Breast epithelium (tissue), 4 donors: ENCODE data around the gene SYT14. TPM values are rescaled to one million over a fixed set of nuclear protein-coding genes. Genes with fewer than 3 reads are reported as not detected.

Source experiments
- DNase-seq, 2 donors: peaks; one replicate each; pipeline ENCODE4 v3.0.0-alpha.2; 2019; ENCODE audit warnings: low spot score in 2 of 2
- H3K27ac ChIP-seq, 2 donors: fragments of 200-600 bp; sonication (generic) in 1 of 2; one replicate each; pipeline ENCODE4 v1.5.1; 2016 to 2019; ENCODE audit warnings: mild to moderate bottlenecking in 1 of 2
- H3K27me3 ChIP-seq, 2 donors: fragments of 200-600 bp; sonication (generic) in 1 of 2; one replicate each; pipeline versions ENCODE4 v1.5.1 to v1.6.0; 2017 to 2019; ENCODE audit warnings: control low read depth in 1 of 2, mild to moderate bottlenecking in 1 of 2
- H3K36me3 ChIP-seq: fragments of 200-600 bp; one replicate; pipeline ENCODE4 v1.5.1; 2019
- H3K4me1 ChIP-seq, 2 donors: fragments of 200-600 bp; sonication (generic); one replicate each; pipeline ENCODE4 v1.5.1; 2016 to 2019; ENCODE audit warnings: control low read depth in 1 of 2
- H3K4me3 ChIP-seq, 3 donors: fragments of 200-600 bp; sonication (generic); 1 replicate in 2 of 3; 2 replicates in 1 of 3; pipeline ENCODE4 v1.5.1; 2016 to 2019; ENCODE audit warnings: mild to moderate bottlenecking in 3 of 3, moderate library complexity in 2 of 3
- H3K9me3 ChIP-seq, 2 donors: fragments of 200-600 bp; sonication (generic) in 1 of 2; one replicate each; pipeline ENCODE4 v1.5.1; 2016 to 2019; ENCODE audit warnings: control low read depth in 1 of 2
- POLR2A ChIP-seq: fragments of 450-650 bp; IDR thresholded peaks from one replicate; pipeline ENCODE4 v1.6.1; 2016; ENCODE audit warnings: antibody characterized with exemption, mild to moderate bottlenecking, moderate library complexity
- POLR2AphosphoS5 ChIP-seq, 3 donors: sonication (generic); formaldehyde crosslinking; IDR thresholded peaks; one replicate each; pipeline ENCODE4 v1.6.1; 2017; ENCODE audit warnings: antibody characterized with exemption in 3 of 3
- intact Hi-C: fragments of 100-400 bp; cut with DNase I; formaldehyde crosslinking; loops from one replicate; pipeline ENCODE4 v1.15.1; 2023; ENCODE audit warnings: low total_unique reads
- total RNA-seq, 3 donors: library from RNA; depleted of rRNA; stranded (reverse); fragments of >200 nt; gene quantifications; one replicate each; pipeline ENCODE4 v1.1.0, GENCODE V29; 2016
- TF ChIP-seq, protein P1 (sequence below), 3 donors: fragments of 450-650 bp; IDR thresholded peaks; one replicate each; pipeline ENCODE4 v1.5.1; 2016 to 2017; ENCODE audit warnings: antibody characterized with exemption in 3 of 3, mild to moderate bottlenecking in 3 of 3, moderate library complexity in 3 of 3

The SYT14 gene
- total RNA-seq, 3 donors from 2014 or later, result 0.73 TPM; not detected in 2

DNA sequence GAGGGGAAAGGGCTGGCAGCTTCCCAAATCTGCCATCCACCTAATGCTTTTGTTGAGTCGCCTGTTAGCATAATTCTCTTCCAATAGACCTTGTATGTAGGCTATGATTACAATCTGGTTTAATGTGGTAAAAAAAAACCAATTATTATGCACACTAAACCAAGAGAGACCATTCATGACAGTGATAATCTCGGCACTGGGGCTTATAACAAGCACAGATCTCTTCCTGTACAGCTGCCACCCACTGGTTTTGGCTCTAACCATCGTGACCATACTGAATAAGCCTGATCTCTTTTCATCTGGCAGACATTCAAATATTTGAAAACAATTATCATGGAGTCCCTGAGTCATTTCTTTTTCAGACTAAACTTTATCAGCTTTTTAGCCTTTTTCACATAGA lies 12.0 kb upstream of the SYT14 start:
- no peaks in the 10 kb centered on the region for H3K4me1 ChIP-seq
- intact Hi-C loops, result no loop called here
- H3K27ac ChIP-seq, result no peak overlapping the region
- no peak for DNase-seq
- H3K36me3 ChIP-seq, result no peaks in the 10 kb centered on the region
- no peaks in the 10 kb centered on the region for H3K9me3 ChIP-seq
- no peak overlapping the region for H3K4me3 ChIP-seq
- no peaks in the 10 kb centered on the region for H3K27me3 ChIP-seq
- TF ChIP-seq, protein P1, sequence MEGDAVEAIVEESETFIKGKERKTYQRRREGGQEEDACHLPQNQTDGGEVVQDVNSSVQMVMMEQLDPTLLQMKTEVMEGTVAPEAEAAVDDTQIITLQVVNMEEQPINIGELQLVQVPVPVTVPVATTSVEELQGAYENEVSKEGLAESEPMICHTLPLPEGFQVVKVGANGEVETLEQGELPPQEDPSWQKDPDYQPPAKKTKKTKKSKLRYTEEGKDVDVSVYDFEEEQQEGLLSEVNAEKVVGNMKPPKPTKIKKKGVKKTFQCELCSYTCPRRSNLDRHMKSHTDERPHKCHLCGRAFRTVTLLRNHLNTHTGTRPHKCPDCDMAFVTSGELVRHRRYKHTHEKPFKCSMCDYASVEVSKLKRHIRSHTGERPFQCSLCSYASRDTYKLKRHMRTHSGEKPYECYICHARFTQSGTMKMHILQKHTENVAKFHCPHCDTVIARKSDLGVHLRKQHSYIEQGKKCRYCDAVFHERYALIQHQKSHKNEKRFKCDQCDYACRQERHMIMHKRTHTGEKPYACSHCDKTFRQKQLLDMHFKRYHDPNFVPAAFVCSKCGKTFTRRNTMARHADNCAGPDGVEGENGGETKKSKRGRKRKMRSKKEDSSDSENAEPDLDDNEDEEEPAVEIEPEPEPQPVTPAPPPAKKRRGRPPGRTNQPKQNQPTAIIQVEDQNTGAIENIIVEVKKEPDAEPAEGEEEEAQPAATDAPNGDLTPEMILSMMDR (IDR thresholded peaks at IDR 0.05), result no peak

DNA sequence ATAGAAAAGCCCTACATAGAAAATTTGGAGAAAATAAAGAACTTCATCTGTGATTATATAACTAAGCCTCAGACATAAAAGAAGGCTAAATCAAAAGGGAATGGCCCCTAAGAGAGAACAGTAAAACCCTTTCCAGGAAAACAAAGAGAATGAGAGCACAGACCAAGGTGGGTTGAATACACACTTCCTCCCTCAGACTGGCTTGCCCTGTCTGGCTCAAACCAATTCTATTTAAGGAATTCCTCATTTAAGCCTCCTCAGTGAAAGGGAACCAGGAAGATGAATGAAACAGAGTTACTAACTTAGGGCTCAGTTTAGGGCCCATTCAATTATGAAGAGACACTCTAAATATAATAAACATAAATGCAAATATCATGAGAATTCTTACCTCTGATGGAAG lies 10.6 kb upstream of the SYT14 start:
- Histone ChIP-seq H3K27ac (no peak overlapping the region), H3K4me1 (no peaks in the 10 kb centered on the region), H3K9me3 (no peaks in the 10 kb centered on the region), H3K27me3 (peaks cover 0 to 3% of the 10 kb centered on the region in 2 donors), H3K36me3 (no peaks in the 10 kb centered on the region), H3K4me3 (no peak overlapping the region)
- DNase-seq, result no peak
- TF ChIP-seq POLR2AphosphoS5 (IDR thresholded peaks at IDR 0.05) (no peak), POLR2A (no peak)
- TF ChIP-seq, protein P1 (IDR thresholded peaks at IDR 0.05), result no peak
- intact Hi-C loops, result no loop called here

DNA sequence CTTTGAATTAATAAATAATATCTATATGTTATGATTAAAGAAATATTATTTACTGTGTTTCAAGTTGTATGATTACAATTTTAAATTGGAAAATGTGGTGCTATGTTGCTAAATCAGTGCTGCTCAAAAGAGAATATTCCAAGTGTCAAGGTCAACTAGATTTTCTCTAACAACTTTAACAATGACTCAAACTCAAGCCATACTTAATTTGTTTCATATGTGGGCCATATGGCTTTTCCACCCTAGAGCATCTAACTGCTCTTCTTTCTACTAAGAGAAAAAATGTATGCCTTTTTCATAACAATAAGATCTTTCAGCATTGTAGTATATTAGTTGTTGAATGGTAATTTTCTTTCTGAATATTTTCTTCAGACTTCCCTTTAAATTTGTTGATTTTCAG lies 8.3 kb upstream of the SYT14 start:
- Histone ChIP-seq H3K4me1 (no peaks in the 10 kb centered on the region), H3K4me3 (no peak overlapping the region), H3K27ac (no peak overlapping the region), H3K27me3 (peaks cover 0 to 5% of the 10 kb centered on the region in 2 donors), H3K9me3 (no peaks in the 10 kb centered on the region), H3K36me3 (no peaks in the 10 kb centered on the region)
- intact Hi-C loops, result no loop called here
- TF ChIP-seq POLR2A (no peak), POLR2AphosphoS5 (IDR thresholded peaks at IDR 0.05) (no peak)
- TF ChIP-seq, protein P1 (IDR thresholded peaks at IDR 0.05), result no peak
- no peak for DNase-seq

DNA sequence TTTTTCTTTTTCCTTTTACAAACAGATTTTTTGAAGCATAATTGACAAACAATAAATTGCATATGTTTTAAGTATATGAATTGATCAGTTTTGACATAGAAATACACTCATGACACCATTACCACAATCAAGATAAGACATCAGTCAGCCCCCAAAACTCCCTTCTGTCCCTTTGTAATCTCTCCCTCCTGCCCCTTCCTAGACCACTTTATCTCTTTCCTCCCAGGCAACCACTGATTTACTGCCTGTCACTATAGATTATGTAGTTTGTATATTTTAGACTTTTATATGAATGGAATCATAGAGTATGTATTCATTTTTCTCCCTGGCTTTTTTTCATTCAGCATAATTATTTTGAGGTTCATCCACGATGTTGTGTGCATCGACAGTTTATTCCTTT lies 6.9 kb upstream of the SYT14 start:
- no peaks in the 10 kb centered on the region for H3K9me3 ChIP-seq
- no peak overlapping the region for H3K27ac ChIP-seq
- no peaks in the 10 kb centered on the region for H3K4me1 ChIP-seq
- intact Hi-C loops, result no loop called here
- H3K27me3 ChIP-seq, result peaks cover 0 to 5% of the 10 kb centered on the region in 2 donors
- H3K36me3 ChIP-seq, result no peaks in the 10 kb centered on the region
- TF ChIP-seq POLR2AphosphoS5 (IDR thresholded peaks at IDR 0.05) (no peak), POLR2A (no peak)
- TF ChIP-seq, protein P1 (IDR thresholded peaks at IDR 0.05), result no peak
- DNase-seq, result no peak
- no peak overlapping the region for H3K4me3 ChIP-seq

DNA sequence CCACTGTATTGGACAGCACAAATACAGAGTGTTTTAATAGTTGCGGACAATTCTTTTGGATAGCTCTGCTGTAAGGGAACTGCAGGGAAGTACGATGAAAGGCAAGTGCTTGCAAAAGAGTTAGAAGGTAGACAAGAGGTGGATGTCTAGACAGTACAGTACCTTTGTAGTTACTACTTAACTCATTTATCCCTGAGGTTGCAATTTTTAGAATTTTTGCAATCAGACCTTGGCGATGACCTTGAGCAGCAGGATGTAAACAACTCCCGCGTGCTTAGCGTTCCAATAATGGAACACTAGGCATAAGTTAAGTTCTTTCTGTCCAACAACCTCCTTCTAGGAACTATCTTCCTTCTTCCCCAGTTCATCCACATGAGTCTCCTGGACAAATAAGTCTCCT lies 1.9 kb upstream of the SYT14 start:
- Histone ChIP-seq H3K36me3 (no peaks in the 10 kb centered on the region), H3K4me1 (no peaks in the 10 kb centered on the region), H3K4me3 (no peak overlapping the region), H3K27ac (no peak overlapping the region), H3K9me3 (no peaks in the 10 kb centered on the region), H3K27me3 (peaks cover 0 to 29% of the 10 kb centered on the region in 2 donors)
- TF ChIP-seq POLR2A, result no peak
- TF ChIP-seq, protein P1 (IDR thresholded peaks at IDR 0.05), result no peak
- intact Hi-C loops, result no loop called here
- DNase-seq, result no peak
